ENCODE results near the gene VEPH1. TPM values are rescaled to one million over a fixed set of nuclear protein-coding genes. Genes with fewer than 3 reads are reported as not detected.

VEPH1 gene
- total RNA-seq, 1 experiment from 2014 or later = 7.7 TPM

GRCh38 chr3:157240408-157240807 is 262.8 kb downstream of the VEPH1 start:
- H3T11ph ChIP-seq (ENCODE audit: low read length) = no peak overlapping the region
- no peaks in the 10 kb centered on the region for H3K23me2 ChIP-seq (ENCODE audit: insufficient read length, low read depth, low read length, poor library complexity, severe bottlenecking)
- no peak overlapping the region for H3K56ac ChIP-seq (ENCODE audit: insufficient read length, low read depth, low read length)
- H4K5ac ChIP-seq (ENCODE audit: insufficient read length, low read depth, low read length) = no peak overlapping the region
- no peaks in the 10 kb centered on the region for H3K79me1 ChIP-seq (ENCODE audit: insufficient read depth, low read depth, low read length, poor library complexity, severe bottlenecking)
- H4K20me1 ChIP-seq (ENCODE audit: control insufficient read depth, insufficient read depth, insufficient read length) = no peaks in the 10 kb centered on the region
- H3K4me2 ChIP-seq (ENCODE audit: insufficient read depth, insufficient read length, low read length) = no peak overlapping the region
- H3K27ac Mint-ChIP-seq = no peak overlapping the region
- H3K4me1 Mint-ChIP-seq = peaks cover 0 to 6% of the 10 kb centered on the region in 2 experiments; a peak in 2 of 4 replicates
- no peaks in the 10 kb centered on the region for H3K79me2 ChIP-seq (ENCODE audit: insufficient read depth, low read length)
- H4K91ac ChIP-seq (ENCODE audit: insufficient read length, low read depth, low read length) = no peak overlapping the region
- no peak overlapping the region for H2AK5ac ChIP-seq (ENCODE audit: insufficient read length, low read length)
- no peaks in the 10 kb centered on the region for H3K27me3 Mint-ChIP-seq (ENCODE audit: low read depth)
- no CpG with 5 or more reads among the region's 1 CpG for WGBS (ENCODE audit: extremely low coverage, insufficient read length, low lambda C conversion rate)
- H3K27ac ChIP-seq (ENCODE audit: insufficient read length, low read depth, low read length) = no peak overlapping the region
- H2BK12ac ChIP-seq (ENCODE audit: insufficient read length, low read depth, low read length) = no peak overlapping the region
- DNase-seq = no peak
- H3K14ac ChIP-seq (ENCODE audit: insufficient read depth, low read length) = no peak overlapping the region
- no peak overlapping the region for H2BK20ac ChIP-seq (ENCODE audit: low read depth, low read length, poor library complexity, severe bottlenecking)
- H3K36me3 Mint-ChIP-seq (ENCODE audit: insufficient read depth in 1 of 3, low read depth in 3 of 3) = no peaks in the 10 kb centered on the region
- H3K23ac ChIP-seq (ENCODE audit: insufficient read length, low read depth, low read length) = no peak overlapping the region
- no peak overlapping the region for H3K9ac ChIP-seq (ENCODE audit: extremely low read depth, insufficient read length, low read length)
- no peaks in the 10 kb centered on the region for H3K4me1 ChIP-seq (ENCODE audit: insufficient read depth, low read length)
- no peak overlapping the region for H4K8ac ChIP-seq (replicated peaks; ENCODE audit: insufficient read length, low read depth, low read length)
- no peak overlapping the region for H2BK120ac ChIP-seq (ENCODE audit: low read depth, low read length, poor library complexity, severe bottlenecking)
- H2AFZ ChIP-seq (ENCODE audit: low read length) = no peak overlapping the region
- no peaks in the 10 kb centered on the region for H3K9me3 Mint-ChIP-seq
- H2BK5ac ChIP-seq (ENCODE audit: insufficient read length, low read length) = no peak overlapping the region
- H3K18ac ChIP-seq (ENCODE audit: insufficient read length, low read depth, low read length) = no peak overlapping the region
- H3K4me3 Mint-ChIP-seq = no peak overlapping the region
- no peaks in the 10 kb centered on the region for H3K27me3 ChIP-seq (ENCODE audit: insufficient read depth, low read length)
- no peak overlapping the region for H2BK15ac ChIP-seq (ENCODE audit: low read depth, low read length)
- H3K4ac ChIP-seq (ENCODE audit: low read depth, low read length) = no peak overlapping the region
- H3K9me3 ChIP-seq (ENCODE audit: control insufficient read depth, low read depth, low read length) = no peaks in the 10 kb centered on the region
- TF ChIP-seq, protein P1, sequence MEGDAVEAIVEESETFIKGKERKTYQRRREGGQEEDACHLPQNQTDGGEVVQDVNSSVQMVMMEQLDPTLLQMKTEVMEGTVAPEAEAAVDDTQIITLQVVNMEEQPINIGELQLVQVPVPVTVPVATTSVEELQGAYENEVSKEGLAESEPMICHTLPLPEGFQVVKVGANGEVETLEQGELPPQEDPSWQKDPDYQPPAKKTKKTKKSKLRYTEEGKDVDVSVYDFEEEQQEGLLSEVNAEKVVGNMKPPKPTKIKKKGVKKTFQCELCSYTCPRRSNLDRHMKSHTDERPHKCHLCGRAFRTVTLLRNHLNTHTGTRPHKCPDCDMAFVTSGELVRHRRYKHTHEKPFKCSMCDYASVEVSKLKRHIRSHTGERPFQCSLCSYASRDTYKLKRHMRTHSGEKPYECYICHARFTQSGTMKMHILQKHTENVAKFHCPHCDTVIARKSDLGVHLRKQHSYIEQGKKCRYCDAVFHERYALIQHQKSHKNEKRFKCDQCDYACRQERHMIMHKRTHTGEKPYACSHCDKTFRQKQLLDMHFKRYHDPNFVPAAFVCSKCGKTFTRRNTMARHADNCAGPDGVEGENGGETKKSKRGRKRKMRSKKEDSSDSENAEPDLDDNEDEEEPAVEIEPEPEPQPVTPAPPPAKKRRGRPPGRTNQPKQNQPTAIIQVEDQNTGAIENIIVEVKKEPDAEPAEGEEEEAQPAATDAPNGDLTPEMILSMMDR (conservative IDR thresholded peaks at IDR 0.05) = no peak
